Measurements from ENCODE around the gene CX3CL1. TPM values are rescaled to one million over a fixed set of nuclear protein-coding genes. Genes with fewer than 3 reads are reported as not detected.

CX3CL1 gene
- total RNA-seq, 1 donor from 2014 or later = not detected

GRCh38 chr16:57382535-57383275 lies 10.4 kb downstream of the CX3CL1 start:
- intact Hi-C loops (cut with micrococcal nuclease) = no loop called here
- no peak for DNase-seq
- no peak overlapping the region for H3K4me3 Mint-ChIP-seq
- H3K36me3 Mint-ChIP-seq (ENCODE audit: low read depth) = no peaks in the 10 kb centered on the region
- no peaks in the 10 kb centered on the region for H3K9me3 Mint-ChIP-seq
- H3K4me1 Mint-ChIP-seq = peaks cover 3% of the 10 kb centered on the region
- H3K27me3 Mint-ChIP-seq = peaks cover 2% of the 10 kb centered on the region
- H3K27ac Mint-ChIP-seq = no peak overlapping the region

GRCh38 chr16:57383276-57384247 lies 11.3 kb downstream of the CX3CL1 start:
- Mint-ChIP-seq H3K36me3 (ENCODE audit: low read depth) (no peaks in the 10 kb centered on the region), H3K4me3 (no peak overlapping the region), H3K27ac (no peak overlapping the region), H3K9me3 (no peaks in the 10 kb centered on the region), H3K4me1 (no peaks in the 10 kb centered on the region), H3K27me3 (peaks cover 2% of the 10 kb centered on the region)
- intact Hi-C loops (cut with micrococcal nuclease) = no loop called here
- DNase-seq = no peak

DNA sequence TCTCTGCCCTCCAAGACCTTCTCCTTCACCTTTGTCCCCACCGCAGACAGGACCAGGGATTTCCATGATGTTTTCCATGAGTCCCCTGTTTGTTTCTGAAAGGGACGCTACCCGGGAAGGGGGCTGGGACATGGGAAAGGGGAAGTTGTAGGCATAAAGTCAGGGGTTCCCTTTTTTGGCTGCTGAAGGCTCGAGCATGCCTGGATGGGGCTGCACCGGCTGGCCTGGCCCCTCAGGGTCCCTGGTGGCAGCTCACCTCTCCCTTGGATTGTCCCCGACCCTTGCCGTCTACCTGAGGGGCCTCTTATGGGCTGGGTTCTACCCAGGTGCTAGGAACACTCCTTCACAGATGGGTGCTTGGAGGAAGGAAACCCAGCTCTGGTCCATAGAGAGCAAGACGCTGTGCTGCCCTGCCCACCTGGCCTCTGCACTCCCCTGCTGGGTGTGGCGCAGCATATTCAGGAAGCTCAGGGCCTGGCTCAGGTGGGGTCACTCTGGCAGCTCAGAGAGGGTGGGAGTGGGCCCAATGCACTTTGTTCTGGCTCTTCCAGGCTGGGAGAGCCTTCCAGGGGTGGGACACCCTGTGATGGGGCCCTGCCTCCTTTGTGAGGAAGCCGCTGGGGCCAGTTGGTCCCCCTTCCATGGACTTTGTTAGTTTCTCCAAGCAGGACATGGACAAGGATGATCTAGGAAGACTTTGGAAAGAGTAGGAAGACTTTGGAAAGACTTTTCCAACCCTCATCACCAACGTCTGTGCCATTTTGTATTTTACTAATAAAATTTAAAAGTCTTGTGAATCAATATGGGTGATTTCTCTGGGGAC lies 12.2 kb downstream of the CX3CL1 start:
- intact Hi-C loops (cut with micrococcal nuclease) = no loop called here
- H3K9me3 Mint-ChIP-seq = no peaks in the 10 kb centered on the region
- H3K27ac Mint-ChIP-seq = no peak overlapping the region

DNA sequence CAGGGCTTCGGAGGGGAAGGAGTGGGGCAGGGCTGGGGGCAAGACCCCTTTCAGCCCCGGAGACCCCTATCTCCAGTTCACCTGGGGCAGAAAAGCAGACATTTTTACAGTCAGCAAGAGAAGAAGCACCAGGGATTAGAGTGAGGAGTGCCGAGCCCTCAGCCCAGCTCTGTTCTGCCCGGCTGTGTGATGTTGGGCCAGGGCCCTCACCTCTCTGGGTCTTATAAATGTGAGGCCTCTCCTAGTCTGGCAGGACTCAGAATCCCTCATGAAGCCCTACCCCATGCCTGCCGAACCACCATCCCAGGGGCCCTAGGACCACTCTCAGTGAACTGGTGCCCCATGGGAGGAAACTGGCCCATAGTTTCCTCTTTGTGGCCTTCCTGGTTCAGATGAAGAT lies 12.8 kb downstream of the CX3CL1 start:
- DNase-seq = no peak
- Mint-ChIP-seq H3K27me3 (peaks cover 2% of the 10 kb centered on the region), H3K36me3 (ENCODE audit: low read depth) (no peaks in the 10 kb centered on the region), H3K9me3 (no peaks in the 10 kb centered on the region), H3K27ac (no peak overlapping the region), H3K4me3 (no peak overlapping the region), H3K4me1 (no peaks in the 10 kb centered on the region)
- intact Hi-C loops (cut with micrococcal nuclease) = no loop called here

More for the DNA sequence above, 12.2 kb downstream of the CX3CL1 start:
- no peak overlapping the region for H3K4me3 Mint-ChIP-seq
- H3K27me3 Mint-ChIP-seq = peaks cover 2% of the 10 kb centered on the region
- H3K36me3 Mint-ChIP-seq (ENCODE audit: low read depth) = no peaks in the 10 kb centered on the region
- no peak for DNase-seq
- no peaks in the 10 kb centered on the region for H3K4me1 Mint-ChIP-seq

- DNase-seq = no peak
- Mint-ChIP-seq H3K4me1 (no peaks in the 10 kb centered on the region), H3K4me3 (no peak overlapping the region), H3K9me3 (no peaks in the 10 kb centered on the region), H3K27ac (no peak overlapping the region), H3K27me3 (peaks cover 4% of the 10 kb centered on the region), H3K36me3 (ENCODE audit: low read depth) (no peaks in the 10 kb centered on the region)
- intact Hi-C loops (cut with micrococcal nuclease) = no loop called here
Measured at GRCh38 chr16:57386381-57386951, 14.2 kb downstream of the CX3CL1 start.

- H3K4me3 Mint-ChIP-seq = no peak overlapping the region
- no peaks in the 10 kb centered on the region for H3K36me3 Mint-ChIP-seq (ENCODE audit: low read depth)
- H3K27me3 Mint-ChIP-seq = peaks cover 6% of the 10 kb centered on the region
- no peak for DNase-seq
- no peaks in the 10 kb centered on the region for H3K4me1 Mint-ChIP-seq
- H3K27ac Mint-ChIP-seq = no peak overlapping the region
- intact Hi-C loops (cut with micrococcal nuclease) = no loop called here
- H3K9me3 Mint-ChIP-seq = no peaks in the 10 kb centered on the region
Measured at GRCh38 chr16:57387598-57388354, 15.5 kb downstream of the CX3CL1 start.

DNA sequence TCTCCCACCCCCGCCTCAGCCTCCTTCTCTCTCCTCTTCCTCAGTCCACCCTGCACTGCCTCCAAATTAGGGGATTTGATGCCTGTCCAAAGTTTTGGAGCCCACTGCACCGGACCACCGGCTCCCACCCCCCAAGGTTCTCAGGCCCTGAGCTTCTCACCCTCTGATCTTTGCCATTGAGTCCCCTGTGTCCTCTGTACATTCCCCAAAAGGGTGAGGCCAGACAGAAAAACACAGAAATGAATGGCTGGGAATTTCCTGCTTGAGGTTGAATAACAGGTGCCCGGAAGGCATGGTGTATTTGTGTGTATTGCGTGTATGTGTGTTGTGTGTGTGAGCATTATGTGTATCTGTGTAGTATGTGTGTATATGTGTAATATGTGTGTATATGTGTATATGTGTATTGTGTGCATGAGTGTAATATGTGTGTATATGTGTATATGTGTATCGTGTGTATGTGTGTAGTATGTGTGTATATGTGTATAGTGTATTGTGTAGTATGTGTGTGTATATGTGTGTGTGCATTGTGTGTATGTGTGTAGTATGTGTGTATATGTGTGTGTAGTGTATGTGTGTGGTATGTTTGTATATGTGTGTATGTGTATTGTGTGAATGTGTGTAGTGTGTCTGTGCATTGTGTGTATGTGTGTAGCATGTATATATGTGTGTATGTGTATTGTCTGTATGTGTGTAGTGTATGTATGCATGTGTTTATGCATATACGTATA lies 16.2 kb downstream of the CX3CL1 start:
- intact Hi-C loops (cut with micrococcal nuclease) = no loop called here
- no peak overlapping the region for H3K4me3 Mint-ChIP-seq

GRCh38 chr16:57389087-57389468 lies 16.8 kb downstream of the CX3CL1 start:
- intact Hi-C loops (cut with micrococcal nuclease) = no loop called here
- no peaks in the 10 kb centered on the region for H3K9me3 Mint-ChIP-seq
- no peak for DNase-seq
- no peak overlapping the region for H3K4me3 Mint-ChIP-seq
- no peaks in the 10 kb centered on the region for H3K36me3 Mint-ChIP-seq (ENCODE audit: low read depth)
- peaks cover 6% of the 10 kb centered on the region for H3K27me3 Mint-ChIP-seq
- H3K27ac Mint-ChIP-seq = no peak overlapping the region
- no peaks in the 10 kb centered on the region for H3K4me1 Mint-ChIP-seq

More for the DNA sequence above, 16.2 kb downstream of the CX3CL1 start:
- peaks cover 6% of the 10 kb centered on the region for H3K27me3 Mint-ChIP-seq
- no peaks in the 10 kb centered on the region for H3K4me1 Mint-ChIP-seq
- DNase-seq = no peak
- H3K9me3 Mint-ChIP-seq = no peaks in the 10 kb centered on the region
- no peak overlapping the region for H3K27ac Mint-ChIP-seq
- H3K36me3 Mint-ChIP-seq (ENCODE audit: low read depth) = no peaks in the 10 kb centered on the region

GRCh38 chr16:57390636-57391295 lies 18.5 kb downstream of the CX3CL1 start:
- intact Hi-C loops (cut with micrococcal nuclease) = no loop called here
- no peaks in the 10 kb centered on the region for H3K9me3 Mint-ChIP-seq

DNA sequence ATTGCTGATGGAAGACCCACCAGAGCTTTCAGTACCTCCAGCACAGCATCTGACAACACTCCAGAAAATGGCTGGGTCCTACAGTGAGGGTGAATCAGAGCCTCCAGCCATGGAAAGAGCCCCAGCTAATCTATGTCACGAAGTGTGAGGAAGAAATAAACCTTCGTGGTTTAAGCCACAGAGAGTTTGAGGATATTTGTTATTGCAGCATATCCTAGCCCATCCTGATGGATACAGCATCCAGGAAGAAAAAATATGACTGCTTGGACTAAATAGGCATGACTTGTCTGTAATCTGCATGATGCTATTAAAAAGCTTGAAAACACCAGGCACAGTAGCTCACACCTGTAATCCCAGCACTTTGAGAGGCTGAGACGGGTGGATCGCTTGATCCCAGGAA lies 19.0 kb downstream of the CX3CL1 start:
- no peaks in the 10 kb centered on the region for H3K9me3 Mint-ChIP-seq
- DNase-seq = no peak
- H3K27me3 Mint-ChIP-seq = peaks cover 6% of the 10 kb centered on the region
- no peak overlapping the region for H3K27ac Mint-ChIP-seq
- H3K4me1 Mint-ChIP-seq = no peaks in the 10 kb centered on the region
- intact Hi-C loops (cut with micrococcal nuclease) = no loop called here
- no peak overlapping the region for H3K4me3 Mint-ChIP-seq
- H3K36me3 Mint-ChIP-seq (ENCODE audit: low read depth) = no peaks in the 10 kb centered on the region

More at GRCh38 chr16:57390636-57391295, 18.5 kb downstream of the CX3CL1 start:
- no peaks in the 10 kb centered on the region for H3K4me1 Mint-ChIP-seq
- DNase-seq = no peak
- no peaks in the 10 kb centered on the region for H3K36me3 Mint-ChIP-seq (ENCODE audit: low read depth)
- H3K27ac Mint-ChIP-seq = no peak overlapping the region
- H3K4me3 Mint-ChIP-seq = no peak overlapping the region
- H3K27me3 Mint-ChIP-seq = peaks cover 6% of the 10 kb centered on the region

GRCh38 chr16:57391708-57392107 lies 19.4 kb downstream of the CX3CL1 start:
- Mint-ChIP-seq H3K27me3 (peaks cover 4% of the 10 kb centered on the region), H3K27ac (no peak overlapping the region), H3K36me3 (ENCODE audit: low read depth) (no peaks in the 10 kb centered on the region), H3K4me1 (no peaks in the 10 kb centered on the region), H3K4me3 (no peak overlapping the region), H3K9me3 (no peaks in the 10 kb centered on the region)
- no peak for DNase-seq
- intact Hi-C loops (cut with micrococcal nuclease) = no loop called here

DNA sequence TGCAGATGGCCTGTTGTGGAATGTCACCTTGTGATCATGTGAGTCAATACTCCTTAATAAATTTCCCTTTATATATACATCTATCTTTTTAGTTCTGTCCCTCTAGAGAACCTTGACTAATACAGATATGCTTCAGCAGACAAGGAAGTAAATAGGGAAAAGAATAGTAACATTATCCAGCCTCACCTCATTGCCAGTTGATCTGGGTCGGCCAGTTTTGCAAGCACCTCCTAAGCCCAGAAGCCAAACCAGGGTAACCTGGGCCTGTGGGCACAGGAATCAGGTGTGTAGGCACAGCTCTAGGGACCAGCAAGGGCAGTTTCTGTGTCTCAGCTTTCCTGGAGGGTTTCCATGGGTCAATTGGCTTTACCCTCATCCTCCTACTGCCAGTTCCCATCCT lies 20.4 kb downstream of the CX3CL1 start:
- H3K27ac Mint-ChIP-seq = no peak overlapping the region
- intact Hi-C loops (cut with micrococcal nuclease) = no loop called here
- H3K9me3 Mint-ChIP-seq = no peaks in the 10 kb centered on the region
- no peaks in the 10 kb centered on the region for H3K4me1 Mint-ChIP-seq
- H3K27me3 Mint-ChIP-seq = peaks cover 4% of the 10 kb centered on the region
- DNase-seq = no peak
- no peak overlapping the region for H3K4me3 Mint-ChIP-seq
- H3K36me3 Mint-ChIP-seq (ENCODE audit: low read depth) = no peaks in the 10 kb centered on the region
